Mucosa of descending colon (tissue), 3 donors: ENCODE results near the gene CCDC9. TPM values are rescaled to one million over a fixed set of nuclear protein-coding genes. Genes with fewer than 3 reads are reported as not detected.
A peak's percentile ranks its signal among the peaks of the same experiment; 100 is the strongest.

Experiments used
- ATAC-seq: fragments of 200-7000 bp; cut with Tn5 transposase; one replicate; pipeline ENCODE4 v1.9.1; 2020; ENCODE audit warnings: mild to moderate bottlenecking, moderate library complexity
- DNase-seq, 3 donors: peaks; one replicate each; pipeline ENCODE4 v3.0.0-alpha.2; 2020
- H3K36me3 ChIP-seq: fragments of 200-600 bp; one replicate; pipeline ENCODE4 v1.8.0; 2021; ENCODE audit warnings: low read depth, mild to moderate bottlenecking
- H3K4me1 ChIP-seq: fragments of 200-600 bp; one replicate; pipeline ENCODE4 v1.8.0; 2021; ENCODE audit warnings: low read depth, mild to moderate bottlenecking
- H3K4me3 ChIP-seq: fragments of 200-600 bp; one replicate; pipeline ENCODE4 v1.8.0; 2021; ENCODE audit warnings: mild to moderate bottlenecking
- H3K9me3 ChIP-seq: fragments of 200-600 bp; one replicate; pipeline ENCODE4 v1.8.0; 2021; ENCODE audit warnings: mild to moderate bottlenecking
- intact Hi-C, 2 donors: fragments of 100-400 bp; cut with DNase I in 1 of 2; cut with micrococcal nuclease in 1 of 2; formaldehyde crosslinking; loops; one replicate each; pipeline versions ENCODE4 v1.11.0 to v1.11.1; 2022; cut with DNase I, micrococcal nuclease
- total RNA-seq, 3 donors: library from RNA; stranded (reverse); fragmentation: NEBNext Ultra II Directional in 2 of 3; extraction: Animal tissue kit (Norgen Biotek cat#: 25700) in 2 of 3; gene quantifications; one replicate each; pipeline versions ENCODE4 v1.2.1 to v1.2.4, GENCODE V29; 2021 to 2023
- TF ChIP-seq, protein P1 (sequence below): fragments of 200-600 bp; IDR thresholded peaks from one replicate; pipeline ENCODE4 v1.8.0; 2022; ENCODE audit warnings: antibody characterized with exemption, mild to moderate bottlenecking
- donor health status: DM: no; HTN: no; CAD: no; lungs with moderate emphysema.
- donor health status: DM: no; HTN: no; CAD: no.
- donor health status: DM: no; HTN: yes; CAD: no.

CCDC9 gene
- total RNA-seq, 3 donors from 2014 or later = 33.3 to 46.9 (median 38.7) TPM

- intact Hi-C loops = no loop called here
- TF ChIP-seq, protein P1, sequence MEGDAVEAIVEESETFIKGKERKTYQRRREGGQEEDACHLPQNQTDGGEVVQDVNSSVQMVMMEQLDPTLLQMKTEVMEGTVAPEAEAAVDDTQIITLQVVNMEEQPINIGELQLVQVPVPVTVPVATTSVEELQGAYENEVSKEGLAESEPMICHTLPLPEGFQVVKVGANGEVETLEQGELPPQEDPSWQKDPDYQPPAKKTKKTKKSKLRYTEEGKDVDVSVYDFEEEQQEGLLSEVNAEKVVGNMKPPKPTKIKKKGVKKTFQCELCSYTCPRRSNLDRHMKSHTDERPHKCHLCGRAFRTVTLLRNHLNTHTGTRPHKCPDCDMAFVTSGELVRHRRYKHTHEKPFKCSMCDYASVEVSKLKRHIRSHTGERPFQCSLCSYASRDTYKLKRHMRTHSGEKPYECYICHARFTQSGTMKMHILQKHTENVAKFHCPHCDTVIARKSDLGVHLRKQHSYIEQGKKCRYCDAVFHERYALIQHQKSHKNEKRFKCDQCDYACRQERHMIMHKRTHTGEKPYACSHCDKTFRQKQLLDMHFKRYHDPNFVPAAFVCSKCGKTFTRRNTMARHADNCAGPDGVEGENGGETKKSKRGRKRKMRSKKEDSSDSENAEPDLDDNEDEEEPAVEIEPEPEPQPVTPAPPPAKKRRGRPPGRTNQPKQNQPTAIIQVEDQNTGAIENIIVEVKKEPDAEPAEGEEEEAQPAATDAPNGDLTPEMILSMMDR = no peak
- H3K4me3 ChIP-seq = no peak overlapping the region
- no peak for DNase-seq
- ATAC-seq = no peak
- no peaks in the 10 kb centered on the region for H3K9me3 ChIP-seq
- peaks cover 35% of the 10 kb centered on the region for H3K4me1 ChIP-seq
- H3K36me3 ChIP-seq = no peaks in the 10 kb centered on the region
Observed at GRCh38 chr19:47240556-47240955, 15.8 kb upstream of the CCDC9 start.

DNA sequence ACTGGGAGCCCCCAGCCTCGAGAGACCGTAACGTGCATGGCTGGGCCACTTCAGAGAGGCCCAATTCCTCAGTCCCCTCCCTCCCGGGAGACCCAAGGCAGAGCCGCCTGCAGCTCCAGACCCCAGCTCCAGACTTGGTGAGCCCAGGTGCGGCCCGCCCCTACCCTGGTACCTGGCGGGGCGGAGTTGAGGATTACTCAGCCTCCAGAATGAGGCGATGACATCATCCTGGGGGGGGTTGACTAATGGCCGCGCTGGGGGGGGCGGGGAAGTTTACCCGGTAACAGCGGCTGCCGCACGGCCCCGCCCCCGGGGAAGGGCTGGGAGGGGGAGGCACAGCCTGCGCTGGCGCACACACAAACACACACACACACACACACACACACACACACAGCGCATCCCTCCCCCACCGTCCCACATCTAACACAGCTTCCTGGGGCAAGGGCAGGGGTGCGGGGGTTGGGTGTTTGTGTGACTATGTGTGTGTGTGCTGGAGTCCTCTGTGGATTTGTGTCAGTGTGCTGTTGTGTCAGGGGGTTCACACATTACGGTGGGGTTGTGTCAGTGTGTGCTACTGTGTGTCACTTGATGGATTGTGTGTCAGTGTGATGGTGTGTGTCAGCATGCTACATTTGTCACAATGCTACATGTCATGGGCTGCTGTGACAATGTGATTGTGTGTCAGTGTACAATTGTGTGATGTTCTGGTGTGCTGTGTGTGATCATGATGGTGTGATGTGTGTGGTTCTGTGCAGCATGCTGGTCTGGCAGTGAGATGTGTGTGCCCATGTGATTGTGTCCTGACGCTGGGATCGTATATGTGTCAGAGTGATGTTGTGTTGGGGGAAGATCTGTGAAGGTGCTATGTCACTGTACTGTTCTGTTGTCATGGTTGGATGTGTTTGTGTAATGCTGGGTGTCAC lies 15.1 kb upstream of the CCDC9 start:
- peaks cover 35% of the 10 kb centered on the region for H3K4me1 ChIP-seq
- intact Hi-C loops = no loop called here

GRCh38 chr19:47241919-47242577 lies 14.3 kb upstream of the CCDC9 start:
- H3K4me1 ChIP-seq = peaks cover 35% of the 10 kb centered on the region
- no peaks in the 10 kb centered on the region for H3K9me3 ChIP-seq
- no peak for DNase-seq
- intact Hi-C loops = no loop called here
- H3K36me3 ChIP-seq = no peaks in the 10 kb centered on the region
- no peak overlapping the region for H3K4me3 ChIP-seq
- TF ChIP-seq, protein P1 = no peak
- ATAC-seq = no peak

More for the DNA sequence above, 15.1 kb upstream of the CCDC9 start:
- TF ChIP-seq, protein P1 = no peak
- no peaks in the 10 kb centered on the region for H3K36me3 ChIP-seq
- no peaks in the 10 kb centered on the region for H3K9me3 ChIP-seq
- DNase-seq (peak; percentile 81 to 88 (median 83)), ATAC-seq (peak; percentile 66)
- no peak overlapping the region for H3K4me3 ChIP-seq

DNA sequence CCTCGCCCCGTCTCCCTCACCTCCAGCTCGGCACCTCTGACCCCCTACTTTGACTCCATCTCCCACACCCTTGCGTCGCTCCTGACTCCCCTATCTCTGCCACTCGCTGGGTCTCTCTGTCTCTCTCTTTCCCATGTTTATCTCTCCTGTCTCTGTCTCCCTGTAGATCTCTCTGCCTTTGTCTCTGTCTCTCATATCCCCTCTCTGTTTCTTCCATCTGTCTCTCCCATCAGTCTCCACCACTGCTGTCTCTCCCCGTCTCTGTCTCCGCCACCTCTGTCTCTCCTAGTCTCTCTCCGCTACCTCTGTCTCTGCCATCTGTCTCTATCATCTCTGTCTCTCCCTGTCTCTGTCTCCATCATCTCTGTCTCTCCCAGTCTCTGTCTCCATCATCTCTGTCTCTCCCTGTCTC lies 13.0 kb upstream of the CCDC9 start:
- intact Hi-C loops = no loop called here
- Histone ChIP-seq H3K4me3 (no peak overlapping the region), H3K4me1 (peaks cover 35% of the 10 kb centered on the region), H3K36me3 (no peaks in the 10 kb centered on the region), H3K9me3 (no peaks in the 10 kb centered on the region)
- TF ChIP-seq, protein P1 = no peak
- DNase-seq (no peak), ATAC-seq (no peak)

DNA sequence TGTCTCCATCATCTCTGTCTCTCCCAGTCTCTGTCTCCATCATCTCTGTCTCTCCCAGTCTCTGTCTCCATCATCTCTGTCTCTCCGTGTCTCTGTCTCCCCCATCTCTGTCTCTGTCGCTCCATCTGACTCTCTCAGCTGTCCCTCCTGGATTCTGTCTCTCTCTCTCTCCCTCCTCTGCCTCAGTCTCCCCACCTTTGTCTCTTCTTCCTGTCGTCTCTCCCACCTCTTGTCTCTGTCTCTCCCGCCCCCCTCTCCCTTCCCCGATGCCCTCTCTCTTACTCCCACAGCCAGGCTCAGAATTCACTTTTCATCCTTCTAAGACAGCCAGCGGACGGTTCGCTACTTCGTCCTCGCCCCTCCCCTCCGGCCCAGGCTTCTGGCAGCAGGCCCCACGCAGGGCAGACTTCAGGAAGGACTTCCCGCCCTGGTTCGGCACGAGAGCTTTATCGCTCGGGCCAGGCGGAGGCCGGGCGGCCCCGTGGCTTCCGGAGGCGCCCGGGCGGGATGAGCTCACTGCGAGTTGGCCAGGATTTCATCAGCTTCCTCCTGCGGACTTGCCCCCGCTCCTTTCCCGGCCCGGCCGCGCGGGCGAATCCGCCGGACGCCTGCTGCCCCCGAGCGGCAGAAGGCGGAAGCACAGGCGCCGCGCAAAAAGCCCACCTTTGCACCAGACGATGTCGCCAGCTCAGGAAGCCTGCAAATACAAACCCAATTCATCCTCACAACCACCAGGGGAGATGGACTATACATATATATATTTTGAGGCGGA lies 12.4 kb upstream of the CCDC9 start:
- peaks cover 35% of the 10 kb centered on the region for H3K4me1 ChIP-seq
- TF ChIP-seq, protein P1 = peak; percentile 99
- ATAC-seq (peak; percentile 90), DNase-seq (peak; percentile 85 to 94 (median 93))
- H3K36me3 ChIP-seq = no peaks in the 10 kb centered on the region
- H3K9me3 ChIP-seq = no peaks in the 10 kb centered on the region
- intact Hi-C loops = no loop called here
- H3K4me3 ChIP-seq = no peak overlapping the region
